NCI-H2196 (cell line): ENCODE data around the gene RETN.

Experiments
- DNase-seq: peaks from one replicate; lab custom pipeline; 2025; ENCODE audit not compliant: unreplicated experiment; lab: John Stamatoyannopoulos, UW

RETN gene

GRCh38 chr19:7668842-7669241 is at the start of gene RETN:
RETN (plus strand) TSS chr19:7669049; CDS start chr19:7669327, 278 bp downstream.
- DNase-seq: no peak

DNA sequence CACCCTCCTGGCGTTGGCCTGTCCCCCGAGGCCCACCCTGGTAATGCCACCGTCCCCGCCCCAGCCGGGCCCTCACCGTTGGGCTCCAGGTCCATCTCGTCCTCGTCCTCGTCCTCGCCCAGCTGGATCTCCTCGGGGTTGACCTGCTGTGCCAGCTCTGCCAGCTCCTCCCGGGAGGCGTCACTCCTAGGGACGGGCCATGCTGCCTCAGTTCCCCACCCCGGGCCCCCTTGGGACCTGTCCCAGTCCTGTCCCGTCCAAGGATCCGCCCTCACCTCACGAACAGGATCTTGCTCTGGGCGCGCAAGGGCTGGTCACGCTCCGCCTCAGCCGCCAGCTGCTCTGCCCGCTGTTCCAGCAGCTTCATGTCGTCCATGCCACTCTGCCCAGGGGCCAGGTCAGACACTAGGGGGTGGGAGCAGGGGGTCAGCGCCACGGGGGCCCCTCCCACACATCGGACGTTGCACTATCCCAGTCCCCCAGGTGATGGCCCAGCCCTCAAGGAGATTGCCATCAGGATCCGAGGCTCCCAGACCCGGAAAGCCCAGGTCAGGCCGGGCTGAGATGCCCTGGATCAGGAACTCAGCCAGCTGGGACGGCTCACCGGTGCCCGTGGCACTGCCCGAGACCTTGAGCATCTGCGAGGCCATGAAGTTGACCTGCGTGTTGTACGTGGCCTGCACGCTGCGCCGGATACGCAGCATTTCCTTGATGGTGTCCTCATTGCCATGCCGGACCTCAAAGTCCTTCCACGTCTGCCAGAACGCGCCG is 49.0 kb upstream of the RETN start:
- DNase-seq: no peak

DNA sequence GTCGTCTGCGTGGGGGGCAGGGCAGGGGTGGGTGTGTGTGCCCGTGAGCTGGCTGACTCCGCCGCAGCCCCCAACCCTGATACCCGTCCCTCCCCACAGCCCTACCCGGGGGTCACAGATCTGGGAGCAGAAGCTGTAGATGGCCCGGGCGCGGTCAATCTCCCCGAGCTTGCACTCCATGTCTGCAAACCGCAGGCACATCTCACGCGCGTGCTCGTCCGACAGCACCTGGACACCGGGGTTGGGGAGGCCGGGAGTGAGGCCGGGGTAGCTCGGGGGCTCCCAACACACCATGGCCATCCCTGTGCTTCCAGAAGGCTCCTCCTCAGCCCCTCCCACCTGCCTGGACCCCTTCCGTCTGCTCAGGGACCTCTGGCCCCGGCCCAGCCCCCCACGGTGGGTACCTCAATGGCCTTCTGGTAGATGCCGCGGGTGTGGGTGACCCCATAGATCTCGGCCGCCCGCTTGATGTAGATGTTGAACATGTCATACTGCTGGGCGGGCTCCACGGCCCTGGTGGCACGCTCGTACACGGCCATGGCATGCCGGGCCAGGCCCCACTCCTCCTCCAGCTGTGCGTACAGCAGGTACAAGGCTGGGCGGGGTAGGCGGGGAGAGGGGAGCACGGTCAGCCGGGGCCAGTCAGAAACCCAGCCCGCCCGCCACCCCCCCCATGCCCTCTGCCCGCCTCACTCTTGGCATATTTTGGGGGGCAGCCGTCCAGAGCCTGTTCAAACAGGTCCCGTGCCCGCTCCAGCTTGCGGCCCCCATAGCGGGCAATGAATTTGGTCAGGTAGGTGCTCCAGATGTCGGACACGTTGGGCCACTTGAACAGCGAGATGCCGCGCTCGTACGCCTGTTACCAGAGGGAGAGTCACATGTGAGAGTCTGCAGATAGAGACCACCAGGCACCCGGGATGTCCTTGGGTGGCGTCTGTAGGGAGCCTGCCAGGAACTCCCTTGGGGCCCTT is 48.1 kb upstream of the RETN start:
- DNase-seq: no peak

GRCh38 chr19:7622933-7623685 is 45.7 kb upstream of the RETN start:
- no peak for DNase-seq

DNA sequence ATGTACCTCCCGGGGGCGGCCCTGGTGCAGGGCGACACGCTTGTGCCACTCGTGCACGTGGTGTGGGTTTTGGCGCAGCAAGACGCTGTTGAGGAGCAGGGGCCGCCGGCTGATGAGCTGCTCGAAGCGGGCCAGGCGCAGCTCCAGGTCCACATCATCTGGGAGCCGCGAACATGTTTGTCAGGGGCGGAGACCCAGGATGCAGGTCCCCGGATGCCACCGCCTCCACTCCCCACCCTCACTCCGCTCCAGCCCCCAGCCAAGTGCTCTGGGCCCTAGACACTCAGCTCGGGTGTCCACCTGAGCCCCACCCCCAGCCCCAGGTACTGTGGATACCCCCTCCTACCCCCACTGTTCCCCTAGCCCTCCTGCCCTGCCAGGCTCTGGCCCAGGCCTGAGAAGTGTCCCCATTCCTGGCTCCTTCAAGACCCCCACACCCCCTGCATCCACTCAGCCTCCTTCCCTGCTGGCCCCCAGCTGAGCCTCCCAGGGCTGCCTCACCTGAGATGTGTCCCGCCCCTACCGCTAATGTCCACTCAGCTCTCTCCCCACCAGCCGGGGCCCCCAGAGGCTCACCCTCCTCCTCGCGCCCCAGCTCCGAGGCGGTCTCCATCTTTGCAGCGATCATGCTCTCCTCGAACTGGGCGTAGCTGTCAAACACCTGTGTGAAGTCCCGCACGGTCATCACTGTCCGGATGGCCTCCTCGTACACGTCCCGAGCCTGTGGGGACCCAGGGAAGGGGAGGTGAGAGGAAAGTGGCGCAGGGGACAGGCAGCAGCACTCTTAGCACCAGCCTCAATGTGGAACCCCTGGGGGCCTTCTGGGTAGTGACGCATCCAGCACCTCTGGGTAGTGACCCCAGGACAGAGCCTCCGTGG is 44.9 kb upstream of the RETN start:
- no peak for DNase-seq

- DNase-seq: no peak
These were observed 44.0 kb upstream of the RETN start for GRCh38 chr19:7624810-7625209.

DNA sequence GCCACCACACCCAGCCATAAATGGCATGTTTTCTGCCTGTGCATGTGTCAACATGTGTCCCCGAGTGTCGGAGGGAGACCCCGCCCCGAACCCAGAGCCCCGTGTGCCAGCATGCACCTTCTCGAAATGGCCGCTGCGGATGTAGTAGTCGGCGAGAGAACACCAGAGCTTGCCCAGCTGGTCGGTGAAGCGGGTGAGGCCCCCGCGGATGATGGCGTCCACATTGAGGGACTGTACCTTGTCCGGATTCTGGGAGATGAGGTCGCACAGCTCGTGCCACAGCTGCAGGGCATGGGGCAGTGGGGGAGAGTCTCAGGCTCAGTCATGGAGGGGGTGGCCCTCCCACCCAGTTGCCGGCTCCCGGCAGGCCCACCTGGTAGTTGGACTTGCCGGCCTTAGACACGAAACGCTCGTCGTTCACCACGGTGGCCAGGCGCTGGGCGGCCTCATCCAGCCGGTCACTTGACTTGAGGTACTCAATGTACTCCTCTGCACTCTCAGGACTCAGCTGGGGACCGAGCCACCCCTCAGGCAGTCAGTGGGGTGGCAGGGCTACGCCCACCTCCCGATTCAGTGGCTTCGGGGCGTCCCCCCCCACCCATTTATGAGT is 43.0 kb upstream of the RETN start:
- DNase-seq: no peak

DNA sequence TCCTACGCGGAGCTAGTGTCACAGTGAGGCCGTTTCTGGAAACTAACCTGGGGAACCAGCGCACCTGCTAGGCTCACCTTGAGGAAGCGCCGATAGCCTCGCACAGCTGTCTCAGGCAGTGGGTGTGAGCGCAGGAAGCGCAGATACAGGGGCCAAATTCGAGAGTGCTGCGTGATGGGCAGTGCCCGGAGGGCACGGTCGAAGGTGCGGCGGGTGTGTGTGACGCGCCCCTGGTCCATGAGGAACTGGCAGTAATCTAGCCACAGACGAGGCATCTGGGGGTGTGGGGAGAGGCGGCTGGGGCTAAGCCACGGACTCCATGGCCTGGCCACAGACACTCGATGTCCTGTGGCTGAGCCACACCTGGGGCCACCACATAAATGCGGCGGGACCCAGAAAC is 41.7 kb upstream of the RETN start:
- DNase-seq: no peak

DNA sequence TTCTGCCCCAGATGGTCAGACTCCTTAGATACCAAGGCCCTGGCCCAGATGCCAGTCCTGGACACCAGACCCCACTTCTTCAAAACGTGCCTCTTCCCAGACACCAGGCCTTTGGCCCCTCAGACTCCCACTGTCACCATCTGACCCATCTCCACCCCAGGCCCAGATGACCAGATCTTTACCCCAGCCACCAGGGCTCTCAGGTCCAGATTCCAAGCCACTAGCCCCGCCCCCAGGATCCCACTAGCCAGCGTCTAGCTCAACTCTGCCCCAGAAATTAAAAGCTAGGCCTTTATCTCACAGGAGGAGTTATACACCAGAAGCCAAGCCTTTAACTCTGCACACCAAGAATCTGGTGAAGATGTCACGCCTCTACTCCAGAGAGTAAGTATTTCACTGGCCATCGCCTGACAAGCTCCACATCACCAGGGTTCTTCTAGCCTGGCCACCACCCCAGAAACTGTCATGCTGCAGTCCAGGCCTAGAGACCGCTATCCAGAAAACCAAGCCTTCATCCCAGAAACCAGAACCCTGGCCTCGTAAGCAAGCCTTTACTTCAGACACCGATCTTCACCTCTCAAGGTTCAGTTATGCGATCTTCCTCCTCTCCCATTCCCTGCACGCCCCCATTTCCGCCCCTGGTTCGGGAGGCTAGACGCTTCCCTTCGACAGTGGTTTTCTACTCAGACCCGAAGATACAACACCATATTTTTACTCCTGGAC is 40.1 kb upstream of the RETN start:
- no peak for DNase-seq

GRCh38 chr19:7629347-7630054 is 39.3 kb upstream of the RETN start, which contains the start of the genes PET100 and XAB2:
PET100 (plus strand) TSS chr19:7629793; CDS start chr19:7629834, 41 bp downstream.
XAB2 (minus strand) TSS chr19:7629545; CDS start chr19:7629527, 18 bp downstream.
- peak; percentile 95 for DNase-seq

DNA sequence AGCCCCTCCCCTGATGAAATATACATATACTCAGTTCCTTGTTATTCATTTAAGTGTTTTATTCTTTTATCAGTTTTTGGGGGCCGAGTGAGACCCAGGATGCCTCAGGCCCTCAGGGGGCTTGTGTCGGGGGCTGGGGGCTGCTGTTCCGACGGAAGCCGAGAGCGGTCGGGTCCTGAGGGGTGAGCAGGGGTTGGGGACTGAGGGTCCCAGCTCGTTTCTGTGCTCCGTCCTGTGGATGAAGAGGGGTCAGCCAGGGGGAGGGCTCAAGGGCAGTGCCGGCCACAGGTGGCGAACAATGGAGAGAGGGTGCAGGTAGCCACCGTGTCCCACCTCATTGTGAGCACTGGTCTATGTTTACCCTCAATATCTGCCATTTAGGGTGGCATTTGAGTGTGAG is 37.3 kb upstream of the RETN start:
- DNase-seq: no peak

- no peak for DNase-seq
These were observed 36.3 kb upstream of the RETN start for GRCh38 chr19:7632340-7633203.

- no peak for DNase-seq
These were observed 35.2 kb upstream of the RETN start, which contains the start of gene PCP2 for GRCh38 chr19:7633698-7634097. PCP2 (minus strand) TSS chr19:7633719; CDS start chr19:7633457, 262 bp downstream.

GRCh38 chr19:7635670-7636069 is 33.2 kb upstream of the RETN start:
- no peak for DNase-seq

DNA sequence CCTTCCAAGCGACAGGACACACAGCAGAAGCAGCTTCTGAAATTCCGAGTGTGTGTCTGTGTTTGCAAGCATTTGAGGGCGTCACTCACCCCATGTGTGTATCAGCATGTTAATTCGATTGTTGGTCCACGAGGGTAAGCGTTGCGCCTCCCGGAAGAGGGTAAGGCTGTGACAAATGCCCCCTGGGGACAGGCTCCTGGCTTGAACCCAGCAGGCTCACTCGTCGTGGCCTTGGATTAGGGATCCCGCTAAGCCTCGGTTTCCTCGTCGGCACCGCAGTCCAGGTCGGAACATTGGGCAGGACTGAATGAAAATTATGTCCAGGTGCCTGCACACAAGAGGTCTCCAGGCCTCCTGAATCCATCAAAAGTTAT is 32.5 kb upstream of the RETN start:
- DNase-seq: no peak

DNA sequence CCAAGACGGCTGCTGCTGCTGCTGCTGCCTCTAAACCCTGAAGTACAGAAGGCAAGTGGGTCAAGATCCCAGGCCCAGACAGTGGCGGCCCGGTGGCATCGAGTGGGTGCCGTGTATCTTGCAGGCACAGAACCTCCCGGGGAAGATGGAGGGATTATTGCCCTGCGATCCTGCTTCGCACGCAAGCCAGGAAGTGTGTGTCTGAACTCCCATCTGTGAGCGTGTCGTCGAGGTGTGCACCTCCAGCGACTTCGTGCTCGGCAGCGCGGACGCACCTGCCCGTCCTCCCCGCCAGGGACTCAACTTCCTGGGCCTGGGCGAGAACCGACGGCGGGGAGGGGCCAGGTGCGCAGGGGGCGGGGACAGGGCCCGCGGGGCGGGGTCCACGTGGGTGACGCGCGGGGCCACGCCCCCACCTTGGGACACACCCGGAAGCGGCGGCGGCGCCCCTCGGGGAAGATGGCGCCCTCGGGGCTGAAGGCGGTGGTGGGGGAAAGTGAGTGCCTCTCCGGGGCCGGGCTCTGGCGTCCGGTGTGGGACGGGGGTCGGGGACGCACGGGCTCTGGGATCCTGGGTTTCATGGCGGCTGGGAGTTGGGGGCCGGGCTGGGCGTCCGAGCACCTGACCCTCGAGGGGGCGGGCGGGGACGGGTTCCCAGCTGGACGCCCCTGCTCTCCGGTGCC is 32.0 kb upstream of the RETN start, which contains the start of gene STXBP2:
Gene STXBP2 (plus strand): TSS at position 420 of the 683 bp plus-strand sequence. CDS start 40 bp downstream, at position 460.
- peak; percentile 90 for DNase-seq
